SIG-M5 (cell line): Measurements from ENCODE around the gene FANCD2.
"Not testable (repeated sequence)": the region's sequence is repeated elsewhere in the genome, so short reads cannot be mapped to it uniquely, and the experiment has no call there.

ENCODE experiments used
- DNase-seq: peaks from one replicate; lab custom pipeline; 2025; lab: John Stamatoyannopoulos, UW

FANCD2 gene

GRCh38 chr3:10106919-10107318 is 80.7 kb downstream of the FANCD2 start:
- DNase-seq: no peak

- DNase-seq: no peak
Observed at GRCh38 chr3:10108091-10108490, 81.9 kb downstream of the FANCD2 start, which contains the start of gene FANCD2OS. Gene FANCD2OS (minus strand): TSS chr3:10108255. CDS start chr3:10104774, 3,481 bp downstream.

GRCh38 chr3:10115326-10116137 is 89.3 kb downstream of the FANCD2 start, which contains the start of gene BRK1:
Gene BRK1 (plus strand): TSS chr3:10115675. CDS start chr3:10115702, 27 bp downstream.
- DNase-seq: peak; percentile 82

- no peak for DNase-seq
Observed at GRCh38 chr3:10116138-10116460, 89.9 kb downstream of the FANCD2 start.

- no peak for DNase-seq
Observed at GRCh38 chr3:10116928-10117327, 90.7 kb downstream of the FANCD2 start.

- DNase-seq: no peak
Observed at GRCh38 chr3:10119376-10119775, 93.1 kb downstream of the FANCD2 start.

- no peak for DNase-seq
Observed at GRCh38 chr3:10121064-10121463, 94.8 kb downstream of the FANCD2 start.

- DNase-seq: no peak
Observed at GRCh38 chr3:10122724-10123123, 96.5 kb downstream of the FANCD2 start.

GRCh38 chr3:10135872-10136271 is 109.6 kb downstream of the FANCD2 start:
- not testable (repeated sequence) for DNase-seq

GRCh38 chr3:10136426-10137005 is 110.3 kb downstream of the FANCD2 start:
- DNase-seq: no peak

GRCh38 chr3:10137178-10137577 is 110.9 kb downstream of the FANCD2 start:
- DNase-seq: no peak

- no peak for DNase-seq
Observed at GRCh38 chr3:10140996-10141546, 114.8 kb downstream of the FANCD2 start.

- no peak for DNase-seq
Observed at GRCh38 chr3:10142707-10143560, 116.7 kb downstream of the FANCD2 start.

GRCh38 chr3:10145685-10146084 is 119.4 kb downstream of the FANCD2 start:
- DNase-seq: no peak

- DNase-seq: no peak
Observed at GRCh38 chr3:10149226-10149625, 123.0 kb downstream of the FANCD2 start.

- no peak for DNase-seq
Observed at GRCh38 chr3:10150987-10151386, 124.8 kb downstream of the FANCD2 start.
